ENCODE data around the gene LMF1. TPM values are rescaled to one million over a fixed set of nuclear protein-coding genes. Genes with fewer than 3 reads are reported as not detected.

Gene LMF1
- total RNA-seq, 2 donors from 2014 or later: 47.1 to 49.3 TPM

DNA sequence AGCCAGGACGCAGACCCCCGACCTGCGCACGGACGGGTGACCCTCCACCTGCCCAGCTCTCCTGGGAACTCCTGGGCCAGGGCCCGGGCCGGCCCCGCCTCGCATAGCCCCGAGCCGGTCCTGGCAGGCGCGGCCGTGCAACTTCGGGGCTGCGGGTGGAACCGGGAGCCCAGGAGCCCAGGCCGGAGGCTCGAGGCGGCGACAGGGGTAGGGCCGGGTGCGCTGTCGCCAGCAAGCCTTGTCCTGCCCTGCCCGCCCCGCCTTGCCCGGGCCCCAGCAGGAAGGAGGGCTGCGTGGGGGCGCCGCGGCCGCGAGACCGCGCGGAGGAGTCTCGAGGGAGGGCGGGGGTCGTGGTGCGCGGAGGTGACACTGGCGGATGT is 408 bp downstream of the LMF1 start:
- peak overlapping the region; percentile 56 to 70 for H3K27ac ChIP-seq
- H3K4me1 ChIP-seq (ENCODE audit: control insufficient read depth in 1 of 2, low read depth in 2 of 2): peaks cover 11 to 14% of the 10 kb centered on the region in 2 donors
- H3K9me3 ChIP-seq: no peaks in the 10 kb centered on the region
- DNase-seq (ENCODE audit: low spot score): no peak
- TF ChIP-seq, protein P1, sequence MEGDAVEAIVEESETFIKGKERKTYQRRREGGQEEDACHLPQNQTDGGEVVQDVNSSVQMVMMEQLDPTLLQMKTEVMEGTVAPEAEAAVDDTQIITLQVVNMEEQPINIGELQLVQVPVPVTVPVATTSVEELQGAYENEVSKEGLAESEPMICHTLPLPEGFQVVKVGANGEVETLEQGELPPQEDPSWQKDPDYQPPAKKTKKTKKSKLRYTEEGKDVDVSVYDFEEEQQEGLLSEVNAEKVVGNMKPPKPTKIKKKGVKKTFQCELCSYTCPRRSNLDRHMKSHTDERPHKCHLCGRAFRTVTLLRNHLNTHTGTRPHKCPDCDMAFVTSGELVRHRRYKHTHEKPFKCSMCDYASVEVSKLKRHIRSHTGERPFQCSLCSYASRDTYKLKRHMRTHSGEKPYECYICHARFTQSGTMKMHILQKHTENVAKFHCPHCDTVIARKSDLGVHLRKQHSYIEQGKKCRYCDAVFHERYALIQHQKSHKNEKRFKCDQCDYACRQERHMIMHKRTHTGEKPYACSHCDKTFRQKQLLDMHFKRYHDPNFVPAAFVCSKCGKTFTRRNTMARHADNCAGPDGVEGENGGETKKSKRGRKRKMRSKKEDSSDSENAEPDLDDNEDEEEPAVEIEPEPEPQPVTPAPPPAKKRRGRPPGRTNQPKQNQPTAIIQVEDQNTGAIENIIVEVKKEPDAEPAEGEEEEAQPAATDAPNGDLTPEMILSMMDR (IDR thresholded peaks at IDR 0.05): no peak
- H3K4me3 ChIP-seq: peak overlapping the region; percentile 86
- peaks cover 3% of the 10 kb centered on the region for H3K36me3 ChIP-seq
- H3K27me3 ChIP-seq (replicated peaks; ENCODE audit: insufficient read depth): no peaks in the 10 kb centered on the region
- peak; percentile 18 for ATAC-seq (ENCODE audit: insufficient number of reproducible peaks, low FRiP score, low read depth)

DNA sequence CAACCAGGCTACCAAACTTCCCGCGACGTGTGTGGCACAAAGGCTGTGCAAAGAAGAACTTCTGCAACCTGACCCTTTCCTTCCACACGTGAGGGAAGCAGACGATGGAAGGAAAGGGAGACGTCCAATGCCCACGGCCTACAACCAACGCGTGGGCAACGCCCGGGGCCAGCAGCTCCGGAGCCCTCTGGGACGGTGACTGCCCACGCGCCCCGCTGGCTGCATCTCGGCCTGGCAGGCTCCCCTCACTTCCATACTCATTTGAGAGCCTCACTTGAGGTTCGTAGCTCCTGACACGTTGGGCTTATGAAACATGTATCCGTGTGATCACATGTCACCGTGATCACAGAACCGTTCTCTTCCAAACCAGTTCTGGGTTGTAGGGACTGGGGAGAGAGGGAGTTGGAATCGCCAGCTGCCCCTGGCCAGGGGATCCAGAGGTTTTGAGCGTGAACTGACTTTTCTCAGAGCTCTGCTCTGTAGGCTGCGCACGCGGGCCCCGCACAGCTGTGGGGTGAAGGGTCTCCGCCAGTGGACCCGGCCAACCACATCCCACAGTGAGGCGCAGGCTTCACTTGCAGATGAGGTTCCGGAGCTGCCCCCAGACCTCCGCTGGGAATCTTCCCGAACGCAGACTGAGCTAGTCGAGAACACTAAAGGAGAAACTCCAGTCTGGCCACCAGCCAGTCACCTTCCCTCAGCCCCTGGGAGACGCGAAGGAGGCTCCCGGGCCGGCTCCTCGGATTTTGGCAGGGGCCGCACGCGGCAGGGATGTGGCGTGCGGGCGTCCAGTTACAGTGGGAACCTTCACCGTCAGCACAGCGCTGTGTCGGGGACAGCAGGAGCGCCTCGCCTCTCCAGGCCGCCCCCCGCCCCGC is 1.0 kb downstream of the LMF1 start:
- ATAC-seq (ENCODE audit: insufficient number of reproducible peaks, low FRiP score, low read depth) (no peak), DNase-seq (ENCODE audit: low spot score) (no peak)
- Histone ChIP-seq H3K4me3 (peak overlapping the region; percentile 86), H3K9me3 (no peaks in the 10 kb centered on the region), H3K27ac (peak overlapping the region; percentile 56 to 70), H3K4me1 (ENCODE audit: control insufficient read depth in 1 of 2, low read depth in 2 of 2) (peaks cover 10 to 11% of the 10 kb centered on the region in 2 donors), H3K27me3 (replicated peaks; ENCODE audit: insufficient read depth) (no peaks in the 10 kb centered on the region), H3K36me3 (peaks cover 3% of the 10 kb centered on the region)
- TF ChIP-seq, protein P1 (IDR thresholded peaks at IDR 0.05): no peak

DNA sequence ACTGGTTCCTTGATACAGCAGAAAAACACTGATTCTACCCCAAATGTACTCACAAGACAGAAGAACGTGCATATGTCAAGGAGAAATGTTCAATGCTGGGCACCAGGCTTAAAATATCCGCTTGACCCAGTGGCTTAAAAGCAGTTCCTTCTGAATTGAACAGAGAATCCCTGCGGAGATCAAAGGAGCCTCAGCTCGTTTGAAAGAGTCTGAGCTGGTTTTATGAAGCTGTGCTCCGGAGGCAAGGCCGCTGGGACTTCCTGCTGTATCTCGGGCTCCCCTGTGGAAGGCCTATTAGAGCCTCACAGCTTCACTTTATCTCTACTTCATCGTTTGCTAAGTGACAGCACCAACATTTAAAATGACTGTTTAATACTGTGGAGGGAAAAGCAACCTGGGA is 2.2 kb downstream of the LMF1 start:
- H3K4me3 ChIP-seq: no peak overlapping the region
- H3K9me3 ChIP-seq: no peaks in the 10 kb centered on the region
- ATAC-seq (ENCODE audit: insufficient number of reproducible peaks, low FRiP score, low read depth): no peak
- TF ChIP-seq, protein P1 (IDR thresholded peaks at IDR 0.05): no peak
- no peaks in the 10 kb centered on the region for H3K27me3 ChIP-seq (replicated peaks; ENCODE audit: insufficient read depth)
- H3K27ac ChIP-seq: no peak overlapping the region
- no peak for DNase-seq (ENCODE audit: low spot score)
- peaks cover 3% of the 10 kb centered on the region for H3K36me3 ChIP-seq
- peaks cover 11 to 19% of the 10 kb centered on the region in 2 donors for H3K4me1 ChIP-seq (ENCODE audit: control insufficient read depth in 1 of 2, low read depth in 2 of 2)

DNA sequence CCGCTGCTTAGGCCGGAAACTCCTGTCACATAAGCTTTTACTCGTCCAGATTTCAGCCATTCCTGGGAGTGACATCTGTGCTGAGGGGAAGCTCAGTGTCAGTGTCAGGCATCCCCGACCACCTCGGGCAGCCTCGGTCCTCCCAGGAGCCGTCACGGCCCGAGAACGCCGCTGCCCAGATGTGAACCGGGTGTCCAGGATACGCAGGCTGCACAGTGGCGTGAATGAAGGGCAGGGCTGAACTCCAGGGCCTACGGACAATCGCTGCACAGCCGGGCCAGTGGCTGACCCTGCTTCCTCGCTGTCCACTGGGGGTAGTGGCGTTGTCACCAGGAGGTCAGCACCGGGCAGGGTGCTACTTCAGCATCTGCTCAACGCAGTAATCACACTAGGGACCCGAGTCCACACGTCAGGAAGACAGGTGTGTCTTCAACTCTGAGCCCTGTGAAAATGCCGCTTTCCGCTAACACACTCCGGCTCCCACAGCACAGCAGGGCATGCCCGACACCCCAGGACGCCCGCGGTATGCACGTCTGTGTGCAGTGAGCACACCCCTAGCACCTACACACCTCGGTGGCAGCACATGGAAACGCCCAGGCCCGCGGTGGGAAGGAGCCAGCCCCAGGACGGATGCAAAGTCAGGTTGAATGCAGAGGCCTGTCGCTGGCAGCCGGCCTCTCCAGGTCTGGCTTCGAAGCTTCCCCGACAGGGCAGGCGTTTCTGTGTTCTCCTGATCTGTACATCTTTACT is 3.1 kb downstream of the LMF1 start:
- H3K27me3 ChIP-seq (replicated peaks; ENCODE audit: insufficient read depth): no peaks in the 10 kb centered on the region

More for the DNA sequence above, 3.1 kb downstream of the LMF1 start:
- TF ChIP-seq, protein P1 (IDR thresholded peaks at IDR 0.05): no peak
- H3K36me3 ChIP-seq: peaks cover 3% of the 10 kb centered on the region
- H3K27ac ChIP-seq: no peak overlapping the region
- no peak overlapping the region for H3K4me3 ChIP-seq
- ATAC-seq (ENCODE audit: insufficient number of reproducible peaks, low FRiP score, low read depth) (no peak), DNase-seq (ENCODE audit: low spot score) (no peak)
- peaks cover 11 to 19% of the 10 kb centered on the region in 2 donors for H3K4me1 ChIP-seq (ENCODE audit: control insufficient read depth in 1 of 2, low read depth in 2 of 2)
- H3K9me3 ChIP-seq: no peaks in the 10 kb centered on the region
